OCI-LY1 (cell line): Measurements from ENCODE around the gene CAB39L.

ENCODE experiments used
- H2AFZ ChIP-seq: fragments of 200-600 bp; sonication (generic), shearing (Covaris generic); 2 replicates; pipeline ENCODE4 v1.6.0; 2014; ENCODE audit warnings: antibody characterized with exemption, mild to moderate bottlenecking, low read length
- H3F3A ChIP-seq: fragments of 200-600 bp; sonication (generic), shearing (Covaris generic); 2 replicates; pipeline ENCODE4 v1.6.0; 2014; ENCODE audit warnings: mild to moderate bottlenecking, antibody characterized with exemption, low read length, moderate library complexity; ENCODE audit not compliant: insufficient read depth
- H3K27ac ChIP-seq: fragments of 200-600 bp; sonication (generic); 2 replicates; pipeline ENCODE4 v1.5.1; 2014; ENCODE audit warnings: low read length, mixed run types, mild to moderate bottlenecking, low read depth; ENCODE audit not compliant: poor library complexity, severe bottlenecking
- H3K27me3 ChIP-seq: fragments of 200-600 bp; sonication (generic); 2 replicates; pipeline ENCODE4 v1.6.0; 2014; ENCODE audit warnings: antibody characterized with exemption, mild to moderate bottlenecking, low read length, moderate library complexity; ENCODE audit not compliant: insufficient read depth
- H3K36me3 ChIP-seq: fragments of 200-600 bp; sonication (generic); 2 replicates; pipeline ENCODE4 v1.6.1; 2014; ENCODE audit warnings: mild to moderate bottlenecking, antibody characterized with exemption, low read length, moderate library complexity, mixed read lengths; ENCODE audit not compliant: insufficient read depth
- H3K4me1 ChIP-seq: fragments of 200-600 bp; sonication (generic); 2 replicates; pipeline ENCODE4 v1.5.1; 2014; ENCODE audit warnings: mild to moderate bottlenecking, low read length, moderate library complexity; ENCODE audit not compliant: insufficient read depth, severe bottlenecking
- H3K4me2 ChIP-seq: fragments of 200-600 bp; sonication (generic), shearing (Covaris generic); 2 replicates; pipeline ENCODE4 v1.6.1; 2014; ENCODE audit warnings: low read length
- H3K4me3 ChIP-seq: fragments of 200-600 bp; sonication (generic); 2 replicates; pipeline ENCODE4 v1.5.1; 2014; ENCODE audit warnings: low read length, low read depth, mild to moderate bottlenecking, mixed read lengths; ENCODE audit not compliant: poor library complexity, severe bottlenecking
- H3K79me2 ChIP-seq: fragments of 200-600 bp; shearing (Covaris generic); 2 replicates; pipeline ENCODE4 v1.6.1; 2016; ENCODE audit warnings: mixed run types, low read length, mixed read lengths; ENCODE audit not compliant: insufficient read depth
- H3K9ac ChIP-seq: fragments of 200-600 bp; sonication (generic), shearing (Covaris generic); 2 replicates; pipeline ENCODE4 v1.6.1; 2014; ENCODE audit warnings: mild to moderate bottlenecking, low read length, mixed read lengths
- H3K9me2 ChIP-seq: fragments of 200-600 bp; sonication (generic), shearing (Covaris generic); 2 replicates; pipeline ENCODE4 v1.6.1; 2014; ENCODE audit warnings: low read depth, mild to moderate bottlenecking, low read length, mixed read lengths
- H3K9me3 ChIP-seq: fragments of 200-600 bp; shearing (Covaris generic); 2 replicates; pipeline ENCODE4 v1.6.1; 2014; ENCODE audit warnings: low read length, mixed read lengths
- H4K20me1 ChIP-seq: fragments of 200-600 bp; sonication (generic), shearing (Covaris generic); 2 replicates; pipeline ENCODE4 v1.6.0; 2016; ENCODE audit warnings: mild to moderate bottlenecking, low read length; ENCODE audit not compliant: insufficient read depth
- CTCF ChIP-seq: fragments of 200-600 bp; sonication (generic), shearing (Covaris generic); IDR thresholded peaks from 2 replicates; pipeline ENCODE4 v1.5.1; 2017; ENCODE audit warnings: mild to moderate bottlenecking, antibody characterized with exemption, low read length, moderate library complexity, mixed read lengths
- EZH2 ChIP-seq: fragments of 200-600 bp; sonication (generic), shearing (Covaris generic); IDR thresholded peaks from 2 replicates; pipeline ENCODE4 v1.8.0; 2017; ENCODE audit warnings: borderline replicate concordance, mixed run types, mild to moderate bottlenecking, antibody characterized with exemption, low read length, moderate library complexity, mixed read lengths

CAB39L gene

GRCh38 chr13:49340161-49340560 lies 103.7 kb downstream of the CAB39L start:
- Histone ChIP-seq H3K36me3 (peaks cover 63% of the 10 kb centered on the region), H3K4me1 (no peaks in the 10 kb centered on the region), H3K4me2 (no peak overlapping the region), H3K9ac (no peak overlapping the region), H3K9me2 (no peaks in the 10 kb centered on the region), H3K27me3 (no peaks in the 10 kb centered on the region), H3K9me3 (no peaks in the 10 kb centered on the region), H3K79me2 (no peaks in the 10 kb centered on the region), H2AFZ (no peak overlapping the region), H3F3A (no peaks in the 10 kb centered on the region), H4K20me1 (no peaks in the 10 kb centered on the region), H3K4me3 (no peak overlapping the region), H3K27ac (no peak overlapping the region)
- TF ChIP-seq CTCF (no peak), EZH2 (no peak)

- Histone ChIP-seq H3K4me3 (no peak overlapping the region), H2AFZ (no peak overlapping the region), H3F3A (no peaks in the 10 kb centered on the region)
Measured at GRCh38 chr13:49336655-49337054, 107.2 kb downstream of the CAB39L start.

GRCh38 chr13:49330546-49330864 lies 113.4 kb downstream of the CAB39L start:
- no peaks in the 10 kb centered on the region for H3K9me3 ChIP-seq
- TF ChIP-seq CTCF (no peak), EZH2 (no peak)
- H3K9me2 ChIP-seq = no peaks in the 10 kb centered on the region
- H3K4me1 ChIP-seq = no peaks in the 10 kb centered on the region
- H3K4me2 ChIP-seq = no peak overlapping the region
- H3K9ac ChIP-seq = no peak overlapping the region
- no peaks in the 10 kb centered on the region for H4K20me1 ChIP-seq
- H3K27me3 ChIP-seq = no peaks in the 10 kb centered on the region
- no peak overlapping the region for H3K27ac ChIP-seq
- no peaks in the 10 kb centered on the region for H3K79me2 ChIP-seq
- no peak overlapping the region for H2AFZ ChIP-seq
- peaks cover 57% of the 10 kb centered on the region for H3K36me3 ChIP-seq
- H3F3A ChIP-seq = no peaks in the 10 kb centered on the region
- H3K4me3 ChIP-seq = no peak overlapping the region

More at GRCh38 chr13:49336655-49337054, 107.2 kb downstream of the CAB39L start:
- no peaks in the 10 kb centered on the region for H3K9me2 ChIP-seq
- H3K27me3 ChIP-seq = no peaks in the 10 kb centered on the region
- H3K79me2 ChIP-seq = no peaks in the 10 kb centered on the region
- no peak for TF ChIP-seq EZH2
- TF ChIP-seq CTCF = no peak
- H3K36me3 ChIP-seq = peaks cover 52% of the 10 kb centered on the region
- no peak overlapping the region for H3K9ac ChIP-seq
- H4K20me1 ChIP-seq = no peaks in the 10 kb centered on the region
- H3K4me2 ChIP-seq = no peak overlapping the region
- H3K4me1 ChIP-seq = no peaks in the 10 kb centered on the region
- H3K9me3 ChIP-seq = no peaks in the 10 kb centered on the region
- H3K27ac ChIP-seq = no peak overlapping the region
